ENCODE data around the gene AOPEP.

Gene AOPEP

GRCh38 chr9:94719878-94720277 is 6.6 kb upstream of the AOPEP start:
- H3K27ac ChIP-seq = no peak overlapping the region
- no peak for TF ChIP-seq ZFX (IDR thresholded peaks at IDR 0.05)
- no peak for TF ChIP-seq CTCF (conservative IDR thresholded peaks at IDR 0.05)

- H3K27ac ChIP-seq = no peak overlapping the region
- TF ChIP-seq ZFX (IDR thresholded peaks at IDR 0.05) = no peak
- TF ChIP-seq CTCF (conservative IDR thresholded peaks at IDR 0.05) = no peak
Measured at GRCh38 chr9:94720846-94721549, 5.5 kb upstream of the AOPEP start.

GRCh38 chr9:94721754-94722153 is 4.7 kb upstream of the AOPEP start:
- H3K27ac ChIP-seq = no peak overlapping the region
- TF ChIP-seq ZFX (IDR thresholded peaks at IDR 0.05) = no peak
- no peak for TF ChIP-seq CTCF (conservative IDR thresholded peaks at IDR 0.05)

- H3K27ac ChIP-seq = no peak overlapping the region
- TF ChIP-seq ZFX (IDR thresholded peaks at IDR 0.05) (no peak), CTCF (conservative IDR thresholded peaks at IDR 0.05) (no peak)
Measured at GRCh38 chr9:94725293-94725692, 1.2 kb upstream of the AOPEP start.

- TF ChIP-seq CTCF (conservative IDR thresholded peaks at IDR 0.05) = no peak
- no peak for TF ChIP-seq ZFX (IDR thresholded peaks at IDR 0.05)
- no peak overlapping the region for H3K27ac ChIP-seq
Measured at GRCh38 chr9:94728719-94729118, 2.2 kb downstream of the AOPEP start.

GRCh38 chr9:94729199-94729598 is 2.7 kb downstream of the AOPEP start:
- H3K27ac ChIP-seq = no peak overlapping the region
- TF ChIP-seq ZFX (IDR thresholded peaks at IDR 0.05) (no peak), CTCF (conservative IDR thresholded peaks at IDR 0.05) (no peak; the same call in 1 of the 2 replicates)

- no peak for TF ChIP-seq CTCF (conservative IDR thresholded peaks at IDR 0.05)
- no peak for TF ChIP-seq ZFX (IDR thresholded peaks at IDR 0.05)
Measured at GRCh38 chr9:94734054-94734754, 7.7 kb downstream of the AOPEP start.

More at GRCh38 chr9:94734054-94734754, 7.7 kb downstream of the AOPEP start:
- H3K27ac ChIP-seq = no peak overlapping the region
